ENCODE data around the gene LRCOL1. TPM values are rescaled to one million over a fixed set of nuclear protein-coding genes. Genes with fewer than 3 reads are reported as not detected.
A peak's percentile ranks its signal among the peaks of the same experiment; 100 is the strongest.

LRCOL1 gene
- total RNA-seq (not detected), polyA plus RNA-seq (under 1 TPM in 1 of 3 donors, not detected in 2; 0.60 TPM)
- long read RNA-seq, donor 1 = 0 reads
- long read RNA-seq, donor 2 = 0 reads
- long read RNA-seq, donor 3 = 0 reads
- long read RNA-seq, donor 4 = 0 reads
- long read RNA-seq, donor 5 = 0 reads
- long read RNA-seq, donor 6 = 0 reads
- long read RNA-seq, donor 7 = 0 reads
- long read RNA-seq, donor 8 = 0 reads
- long read RNA-seq, donor 9 = 0 reads
- long read RNA-seq, donor 10 = 0 reads

DNA sequence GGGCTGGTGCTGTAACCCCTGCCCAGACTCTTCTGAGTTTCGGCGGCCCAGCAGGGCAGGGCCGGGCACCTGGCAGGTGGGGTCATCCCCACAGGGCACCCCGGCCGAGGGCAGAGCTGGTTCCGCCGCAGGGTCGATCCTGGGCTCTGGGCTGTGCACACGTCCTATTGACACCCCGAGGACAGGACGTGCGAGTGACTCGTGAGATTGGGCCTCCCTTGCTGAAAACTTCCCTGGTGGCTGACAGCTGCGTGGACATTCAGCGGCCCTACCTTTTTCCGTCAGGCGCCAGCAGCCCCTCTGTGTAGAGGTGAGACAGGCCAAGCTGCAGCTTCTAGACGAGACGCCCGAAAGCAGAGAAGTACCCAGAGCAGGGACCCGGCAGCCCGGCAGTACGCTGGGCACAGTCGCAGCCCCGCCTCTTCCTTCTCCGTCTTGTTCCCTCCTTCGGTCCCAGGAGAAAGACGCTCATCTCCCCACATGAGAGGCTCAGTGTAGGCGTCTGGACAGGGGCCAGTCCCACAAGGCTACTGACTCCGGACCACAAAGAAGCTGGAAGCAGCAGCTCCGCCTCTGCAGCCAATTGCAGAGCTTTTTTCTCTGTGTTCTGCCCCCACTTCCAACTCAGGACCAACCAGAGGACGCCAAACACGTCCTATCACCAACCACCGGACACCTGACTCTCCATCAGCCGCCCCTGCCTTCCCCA, at the start of gene LRCOL1:
LRCOL1 (minus strand) TSS at position 532 of the 709 bp plus-strand sequence. CDS start 4,331 bp downstream, outside the sequence.
- no peak within 1 kb of the TSS for H3K27ac ChIP-seq
- 23 to 44% (median 35%) methylated on average over 29 to 35 of the region's 35 CpGs for WGBS, 5 donors
- H3K4me1 ChIP-seq = peaks cover 0 to 16% (median 5%) of the 10 kb centered on the region in 4 donors
- intact Hi-C loops (cut with DNase I; ENCODE audit: low total_unique reads) = loop anchor here (5.0 kb wide), 1 partner anchor 193 kb away; no protein-coding TSS in a partner anchor
- peak within 1 kb of the TSS in 3 of 4 donors; percentile 5 to 14 (median 9) for H3K4me3 ChIP-seq
- DNase-seq = peak in 1 of 2 donors; percentile 72
- peaks cover 0 to 16% (median 7%) of the 10 kb centered on the region in 4 donors for H3K9me3 ChIP-seq
- no peaks in the 10 kb centered on the region for H3K36me3 ChIP-seq
- TF ChIP-seq EP300 (IDR thresholded peaks at IDR 0.05) (no peak), CTCF (IDR thresholded peaks at IDR 0.05) (no peak), POLR2AphosphoS5 (IDR thresholded peaks at IDR 0.05) (no peak), POLR2A (IDR thresholded peaks at IDR 0.05) (no peak)
- H3K27me3 ChIP-seq = peaks cover 3 to 80% (median 45%) of the 10 kb centered on the region in 3 donors

DNA sequence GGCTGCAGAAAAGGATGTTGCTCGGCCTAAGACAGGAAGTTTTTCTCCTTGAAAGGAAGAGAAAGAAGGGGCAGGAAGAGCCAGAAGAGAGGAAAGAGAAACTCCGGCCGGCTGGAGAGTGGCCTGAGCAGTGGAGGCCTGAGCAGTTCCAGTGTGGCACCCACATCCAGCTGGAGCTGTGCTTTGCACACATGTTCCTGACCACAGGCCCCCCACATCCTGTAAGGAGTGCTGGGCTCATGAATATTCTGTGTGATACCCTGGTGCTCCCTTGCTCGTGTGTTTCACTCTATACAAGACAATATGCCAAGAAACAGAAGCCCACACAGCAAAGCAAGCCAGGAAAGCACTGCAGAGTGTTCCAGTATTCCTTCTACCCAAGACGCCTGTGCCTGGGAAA, 49.7 kb upstream of the LRCOL1 start:
- no peak overlapping the region for H3K4me3 ChIP-seq
- intact Hi-C loops (cut with DNase I; ENCODE audit: low total_unique reads) = no loop called here
- WGBS, 5 donors = 69 to 88% (median 82%) methylated on average over 5 of the region's 5 CpGs

GRCh38 chr12:132659146-132659545, 48.8 kb upstream of the LRCOL1 start:
- H3K4me1 ChIP-seq = no peaks in the 10 kb centered on the region
- TF ChIP-seq EP300 (IDR thresholded peaks at IDR 0.05) = no peak
- TF ChIP-seq POLR2AphosphoS5 (IDR thresholded peaks at IDR 0.05) = no peak
- no peak for TF ChIP-seq POLR2A (IDR thresholded peaks at IDR 0.05)
- TF ChIP-seq CTCF (IDR thresholded peaks at IDR 0.05) = no peak
- peaks cover 87 to 100% (median 100%) of the 10 kb centered on the region in 4 donors for H3K36me3 ChIP-seq
- no peak overlapping the region for H3K4me3 ChIP-seq
- H3K9me3 ChIP-seq = no peaks in the 10 kb centered on the region
- no peaks in the 10 kb centered on the region for H3K27me3 ChIP-seq
- 90 to 95% (median 93%) methylated on average over 15 to 16 of the region's 16 CpGs for WGBS, 5 donors
- no peak for DNase-seq
- intact Hi-C loops (cut with DNase I; ENCODE audit: low total_unique reads) = no loop called here
- no peak overlapping the region for H3K27ac ChIP-seq

More for the DNA sequence above, 49.7 kb upstream of the LRCOL1 start:
- Histone ChIP-seq H3K27ac (no peak overlapping the region), H3K36me3 (peaks cover 88 to 100% (median 100%) of the 10 kb centered on the region in 4 donors), H3K4me1 (no peaks in the 10 kb centered on the region), H3K9me3 (no peaks in the 10 kb centered on the region), H3K27me3 (no peaks in the 10 kb centered on the region)
- no peak for DNase-seq
- TF ChIP-seq POLR2A (IDR thresholded peaks at IDR 0.05) (no peak), EP300 (IDR thresholded peaks at IDR 0.05) (no peak), CTCF (IDR thresholded peaks at IDR 0.05) (no peak), POLR2AphosphoS5 (IDR thresholded peaks at IDR 0.05) (no peak)

DNA sequence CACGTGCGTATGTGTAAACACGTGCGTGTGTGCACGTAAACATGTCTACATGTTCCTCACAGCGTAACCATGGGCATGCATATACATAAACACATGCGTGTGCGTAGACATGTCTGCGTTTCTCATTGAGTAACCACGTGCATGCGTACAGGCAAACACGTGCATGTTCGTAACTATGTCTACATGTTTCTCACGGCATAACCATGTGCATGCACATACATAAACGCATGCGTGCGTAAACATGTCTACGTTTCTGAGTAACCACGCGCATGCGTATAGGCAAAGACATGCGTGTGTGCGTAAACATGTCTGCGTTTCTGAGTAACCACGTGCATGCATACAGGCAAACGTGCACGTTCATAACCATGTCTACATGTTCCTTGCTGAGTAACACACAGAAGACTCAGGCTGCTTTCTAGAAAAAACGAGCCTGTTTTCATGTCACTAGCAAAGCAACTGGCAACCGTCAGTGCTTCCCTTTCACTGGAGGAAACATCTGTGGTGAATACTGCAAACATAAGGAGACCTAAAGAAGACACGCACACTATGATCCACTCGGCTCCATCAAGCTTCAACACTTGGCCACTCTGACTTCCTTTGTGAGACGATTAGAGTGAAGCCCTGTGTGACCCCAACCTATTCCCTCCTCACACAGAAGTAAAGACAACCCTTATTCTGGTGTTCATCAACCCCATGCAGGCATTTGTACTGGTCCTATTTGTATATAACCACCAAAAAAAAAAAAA, 47.9 kb upstream of the LRCOL1 start:
- DNase-seq = no peak
- no peaks in the 10 kb centered on the region for H3K27me3 ChIP-seq
- no peaks in the 10 kb centered on the region for H3K9me3 ChIP-seq
- 91 to 94% (median 92%) methylated on average over 32 of the region's 32 CpGs for WGBS, 5 donors
- H3K4me3 ChIP-seq = no peak overlapping the region
- TF ChIP-seq EP300 (IDR thresholded peaks at IDR 0.05) (no peak), POLR2A (IDR thresholded peaks at IDR 0.05) (no peak), CTCF (IDR thresholded peaks at IDR 0.05) (no peak), POLR2AphosphoS5 (IDR thresholded peaks at IDR 0.05) (no peak)
- H3K36me3 ChIP-seq = peaks cover 79 to 100% (median 100%) of the 10 kb centered on the region in 4 donors
- H3K4me1 ChIP-seq = no peaks in the 10 kb centered on the region
- intact Hi-C loops (cut with DNase I; ENCODE audit: low total_unique reads) = no loop called here
- no peak overlapping the region for H3K27ac ChIP-seq

All from stomach (tissue), 19 donors.